KOPT-K1 (cell line): ENCODE measurements around the gene CCNL2.

ENCODE experiments used
- H3K27ac ChIP-seq: fragments of 200-600 bp; sonication (generic); 2 replicates; pipeline ENCODE4 v1.5.1; 2016; ENCODE audit warnings: antibody characterized with exemption, mild to moderate bottlenecking, low read depth, low read length; ENCODE audit not compliant: poor library complexity, severe bottlenecking
- H3K36me3 ChIP-seq: fragments of 200-600 bp; sonication (generic); 2 replicates; pipeline ENCODE4 v1.5.1; 2017; ENCODE audit warnings: antibody characterized with exemption, mild to moderate bottlenecking, low read length, moderate library complexity; ENCODE audit not compliant: insufficient read depth
- H3K9me3 ChIP-seq: fragments of 200-600 bp; sonication (generic); 2 replicates; pipeline ENCODE4 v1.5.1; 2017; ENCODE audit warnings: antibody characterized with exemption, low read length, mild to moderate bottlenecking; ENCODE audit not compliant: insufficient read depth, poor library complexity, severe bottlenecking

The CCNL2 gene

DNA sequence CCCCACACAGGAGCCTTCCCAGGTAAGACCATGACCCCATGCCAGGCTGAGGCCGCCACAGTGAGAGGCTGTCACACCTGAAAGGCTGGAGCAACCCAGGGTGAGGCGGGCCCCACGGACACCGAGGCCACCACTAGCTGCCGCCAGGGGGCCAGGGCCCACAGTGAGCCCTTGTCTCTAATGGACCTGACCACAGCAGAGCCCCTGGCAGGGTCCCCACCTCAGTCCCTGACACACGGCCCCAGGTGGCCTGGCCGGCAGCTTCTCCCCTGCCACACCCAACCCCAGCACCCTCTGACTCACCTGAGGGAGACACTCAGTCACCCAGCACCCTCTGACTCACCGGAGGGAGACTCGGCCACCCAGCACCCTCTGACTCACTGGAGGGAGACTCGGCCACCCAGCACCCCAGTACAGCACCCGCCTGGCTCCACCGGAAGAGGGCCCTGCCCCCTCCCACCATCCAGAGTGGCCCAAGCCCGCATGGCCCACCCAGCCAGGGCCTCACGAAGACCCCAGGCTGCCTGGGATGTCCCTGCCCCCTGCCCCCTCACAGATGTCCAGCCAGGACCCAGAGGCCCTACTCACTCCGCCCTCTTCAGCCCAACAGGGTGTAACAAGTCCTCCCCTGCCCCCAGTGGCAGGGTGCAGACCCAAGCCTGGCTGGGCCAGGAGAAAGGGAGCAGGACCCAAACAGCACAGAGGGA lies 54.3 kb downstream of the CCNL2 start:
- H3K36me3 ChIP-seq: peaks cover 14% of the 10 kb centered on the region; the same call in 1 of the 2 replicates
- no peaks in the 10 kb centered on the region for H3K9me3 ChIP-seq
- no peak overlapping the region for H3K27ac ChIP-seq

DNA sequence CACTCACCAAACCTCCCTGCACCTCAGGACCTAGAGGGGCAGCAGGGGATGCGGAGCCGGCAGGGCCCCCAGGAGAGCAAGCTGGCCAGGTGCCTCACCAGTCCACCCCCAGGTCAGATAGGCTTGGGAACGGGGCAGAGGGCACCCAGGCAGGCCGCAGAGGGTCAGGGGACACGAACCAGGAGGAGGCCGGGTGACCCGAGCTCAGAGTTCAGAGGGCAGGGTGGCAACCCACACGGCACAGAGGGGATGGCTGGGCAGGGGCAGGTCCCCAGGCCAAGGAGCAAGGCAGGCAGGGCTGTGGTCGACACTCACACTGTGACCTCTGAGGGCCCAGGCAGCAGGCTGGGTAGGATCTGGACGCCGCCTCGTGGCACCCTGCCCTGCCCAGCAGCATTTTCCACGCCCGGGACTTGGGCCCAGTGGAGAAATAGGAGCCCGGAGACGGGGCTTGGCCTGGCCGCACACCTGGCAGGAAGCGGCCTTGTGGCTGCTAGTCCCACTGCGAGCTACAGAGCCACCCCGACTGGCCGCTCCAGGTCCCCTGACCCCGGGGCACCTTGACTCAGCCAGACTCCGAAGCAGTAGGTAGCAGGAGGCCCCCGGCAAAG lies 55.2 kb downstream of the CCNL2 start:
- peaks cover 17% of the 10 kb centered on the region; the same call in 1 of the 2 replicates for H3K36me3 ChIP-seq
- no peak overlapping the region for H3K27ac ChIP-seq
- no peaks in the 10 kb centered on the region for H3K9me3 ChIP-seq

DNA sequence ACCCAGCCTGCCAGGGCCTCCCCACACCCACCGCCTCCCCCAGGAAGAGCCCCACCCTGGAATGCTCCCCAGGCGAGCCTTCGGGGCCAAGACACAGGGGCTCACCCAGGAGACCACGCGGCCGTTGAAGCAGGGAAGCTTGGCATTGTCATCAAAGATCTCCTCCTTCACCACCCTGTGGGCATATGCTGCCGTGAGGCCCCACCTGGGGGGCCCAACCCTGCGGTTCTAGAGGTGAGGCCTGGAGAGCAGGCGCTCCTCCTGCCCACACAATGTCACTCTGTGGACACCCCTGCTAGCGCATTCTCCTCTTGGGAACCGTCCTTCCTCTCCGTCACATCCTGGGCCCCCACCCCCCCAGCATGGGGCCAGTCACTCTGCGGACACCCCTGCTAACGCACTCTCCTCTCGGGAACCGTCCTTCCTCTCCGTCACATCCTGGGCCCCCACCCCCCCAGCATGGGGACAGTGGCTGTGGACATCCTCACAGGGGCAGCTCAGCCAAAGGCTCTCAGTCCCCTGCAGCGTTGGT lies 56.5 kb downstream of the CCNL2 start:
- Histone ChIP-seq H3K9me3 (no peaks in the 10 kb centered on the region), H3K27ac (no peak overlapping the region), H3K36me3 (peaks cover 23% of the 10 kb centered on the region; the same call in 1 of the 2 replicates)

DNA sequence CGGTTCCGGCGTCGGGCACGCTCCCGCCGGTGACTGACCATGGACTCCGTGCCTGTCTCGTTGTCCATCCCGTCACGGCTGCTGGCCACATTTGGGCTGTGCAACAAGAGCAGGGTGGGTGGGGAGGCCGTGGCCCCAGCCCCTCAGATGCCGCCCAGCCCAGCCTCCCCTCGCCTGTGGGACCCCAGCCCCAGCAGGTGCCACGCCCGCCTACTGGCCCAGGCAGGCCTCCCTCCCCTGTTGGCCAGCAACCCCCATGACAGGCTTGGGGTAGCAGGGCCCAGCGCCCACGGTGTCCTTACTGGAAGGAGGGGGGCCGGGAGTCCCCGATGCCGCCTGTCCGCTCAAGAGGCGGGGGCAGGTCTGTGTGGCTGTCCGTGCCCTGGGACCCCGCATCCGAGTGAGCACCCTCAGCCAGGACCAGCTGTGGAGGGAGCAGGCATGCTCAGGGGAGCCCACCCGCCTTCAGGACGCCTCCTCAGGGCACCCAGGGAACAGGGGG lies 57.0 kb downstream of the CCNL2 start:
- no peaks in the 10 kb centered on the region for H3K9me3 ChIP-seq
- H3K27ac ChIP-seq: no peak overlapping the region
- H3K36me3 ChIP-seq: peaks cover 28% of the 10 kb centered on the region; the same call in 1 of the 2 replicates

DNA sequence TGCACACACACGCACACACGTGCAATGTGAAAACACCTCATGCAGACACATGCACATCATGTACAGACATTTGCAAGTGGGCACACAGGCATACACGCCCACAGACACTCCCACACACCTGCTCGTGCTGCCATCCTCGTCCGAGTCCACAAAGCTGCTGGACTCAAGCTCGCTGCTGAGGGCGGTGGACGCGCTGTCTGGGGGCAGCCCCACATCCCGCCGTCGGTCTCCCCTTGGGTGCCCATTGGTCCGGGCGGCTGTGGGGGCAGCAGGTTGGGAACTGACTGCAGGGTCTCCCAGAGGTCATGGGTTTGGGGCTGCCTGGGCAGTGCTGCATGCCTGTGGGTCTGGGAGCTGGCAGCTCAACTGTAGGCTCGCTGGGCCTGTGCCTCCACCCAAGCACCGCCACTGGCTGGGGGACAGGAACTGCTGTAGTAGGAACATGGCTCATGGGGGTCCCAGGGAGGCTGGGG lies 57.5 kb downstream of the CCNL2 start:
- Histone ChIP-seq H3K36me3 (peaks cover 28% of the 10 kb centered on the region; the same call in 1 of the 2 replicates), H3K9me3 (no peaks in the 10 kb centered on the region), H3K27ac (no peak overlapping the region)

DNA sequence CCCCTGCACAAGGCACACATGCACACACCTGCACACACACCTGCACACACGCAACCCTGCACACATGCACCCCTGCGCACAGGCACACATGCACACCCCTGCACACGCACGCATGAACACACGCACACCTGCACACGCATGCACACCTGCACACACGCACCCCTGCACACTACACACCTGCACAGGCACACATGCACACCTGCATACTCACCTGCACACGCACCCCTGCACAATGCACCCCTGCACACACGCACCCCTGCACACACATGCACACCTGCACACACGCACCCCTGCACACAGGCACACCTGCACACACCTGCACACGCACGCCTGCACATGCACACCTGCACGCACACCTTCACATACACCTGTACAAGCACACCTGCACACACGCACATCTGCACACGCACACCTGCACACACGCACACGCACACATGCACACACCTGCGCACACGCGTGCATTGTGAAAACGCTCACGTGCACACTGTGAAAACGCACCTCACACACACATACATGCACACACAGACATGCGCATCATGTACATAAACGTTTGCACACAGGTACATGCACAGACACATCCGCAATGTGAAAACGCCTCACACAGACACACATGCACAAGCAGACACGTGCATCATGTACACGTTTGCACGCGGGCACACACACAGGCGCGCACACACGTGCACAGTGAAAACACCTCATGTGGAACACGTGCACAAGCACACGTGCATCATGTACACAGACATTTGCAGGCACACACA lies 58.2 kb downstream of the CCNL2 start:
- peaks cover 28% of the 10 kb centered on the region; the same call in 1 of the 2 replicates for H3K36me3 ChIP-seq
- no peak overlapping the region for H3K27ac ChIP-seq
- H3K9me3 ChIP-seq: no peaks in the 10 kb centered on the region

DNA sequence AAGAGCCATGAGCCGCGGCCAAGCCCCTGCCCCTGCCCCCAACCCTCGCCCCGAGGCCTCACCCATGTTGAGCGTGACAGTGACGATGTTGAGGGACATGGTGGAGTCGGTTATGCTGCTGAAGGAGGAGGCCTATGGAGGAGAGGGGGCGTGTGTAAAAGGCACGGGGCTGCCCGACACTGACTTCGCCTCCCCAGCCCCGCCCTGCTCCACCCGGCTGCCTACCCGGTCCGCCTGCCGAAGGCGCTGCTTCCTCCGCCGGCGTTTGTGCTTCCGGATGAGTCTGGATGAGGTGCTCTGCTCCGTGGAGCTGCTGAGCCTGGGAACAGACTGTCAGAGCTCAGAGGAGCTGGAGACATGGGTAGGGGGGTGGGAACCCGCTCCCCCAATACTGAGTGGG lies 59.0 kb downstream of the CCNL2 start:
- no peak overlapping the region for H3K27ac ChIP-seq
- H3K9me3 ChIP-seq: no peaks in the 10 kb centered on the region
- H3K36me3 ChIP-seq: peaks cover 28% of the 10 kb centered on the region; the same call in 1 of the 2 replicates

DNA sequence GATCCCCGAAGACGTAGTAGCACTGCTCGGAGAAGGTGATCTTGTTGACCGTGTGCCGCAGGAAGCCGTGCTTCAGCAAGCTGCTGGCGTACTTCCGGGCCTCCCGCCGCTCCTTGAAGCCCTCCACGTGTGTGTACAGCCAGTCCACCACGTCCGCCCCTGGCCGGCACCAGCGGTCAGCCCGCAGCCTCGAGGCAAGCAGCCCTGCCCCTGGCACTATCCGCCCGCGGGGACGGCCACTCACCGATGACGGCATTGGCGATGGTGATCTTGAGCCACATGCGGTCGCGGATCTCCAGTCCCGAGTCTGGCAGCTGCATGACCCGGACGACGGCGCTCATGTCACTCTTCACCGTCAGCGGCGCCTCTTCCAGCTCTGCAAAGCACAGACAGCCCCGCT lies 60.9 kb downstream of the CCNL2 start:
- Histone ChIP-seq H3K9me3 (no peaks in the 10 kb centered on the region), H3K27ac (no peak overlapping the region), H3K36me3 (peaks cover 28% of the 10 kb centered on the region; the same call in 1 of the 2 replicates)

DNA sequence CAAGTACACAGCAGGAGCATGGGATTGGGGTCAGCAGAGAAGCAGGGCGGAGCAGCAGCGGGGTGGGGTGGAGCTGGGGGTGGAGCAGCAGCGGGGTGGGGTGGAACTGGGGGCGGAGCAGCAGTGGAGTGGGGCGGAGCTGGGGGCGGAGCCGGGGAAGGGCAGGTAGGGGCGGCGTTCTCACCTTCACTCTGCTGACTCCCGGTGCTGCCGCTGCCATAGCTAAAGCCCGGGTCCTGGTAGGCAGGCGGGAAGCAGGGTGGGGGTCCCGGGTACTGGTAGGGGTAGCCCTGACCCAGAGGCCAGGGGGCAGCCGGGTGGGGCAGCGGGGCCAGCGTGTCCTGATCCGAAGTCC lies 61.4 kb downstream of the CCNL2 start:
- peaks cover 28% of the 10 kb centered on the region; the same call in 1 of the 2 replicates for H3K36me3 ChIP-seq
- no peaks in the 10 kb centered on the region for H3K9me3 ChIP-seq
- no peak overlapping the region for H3K27ac ChIP-seq

DNA sequence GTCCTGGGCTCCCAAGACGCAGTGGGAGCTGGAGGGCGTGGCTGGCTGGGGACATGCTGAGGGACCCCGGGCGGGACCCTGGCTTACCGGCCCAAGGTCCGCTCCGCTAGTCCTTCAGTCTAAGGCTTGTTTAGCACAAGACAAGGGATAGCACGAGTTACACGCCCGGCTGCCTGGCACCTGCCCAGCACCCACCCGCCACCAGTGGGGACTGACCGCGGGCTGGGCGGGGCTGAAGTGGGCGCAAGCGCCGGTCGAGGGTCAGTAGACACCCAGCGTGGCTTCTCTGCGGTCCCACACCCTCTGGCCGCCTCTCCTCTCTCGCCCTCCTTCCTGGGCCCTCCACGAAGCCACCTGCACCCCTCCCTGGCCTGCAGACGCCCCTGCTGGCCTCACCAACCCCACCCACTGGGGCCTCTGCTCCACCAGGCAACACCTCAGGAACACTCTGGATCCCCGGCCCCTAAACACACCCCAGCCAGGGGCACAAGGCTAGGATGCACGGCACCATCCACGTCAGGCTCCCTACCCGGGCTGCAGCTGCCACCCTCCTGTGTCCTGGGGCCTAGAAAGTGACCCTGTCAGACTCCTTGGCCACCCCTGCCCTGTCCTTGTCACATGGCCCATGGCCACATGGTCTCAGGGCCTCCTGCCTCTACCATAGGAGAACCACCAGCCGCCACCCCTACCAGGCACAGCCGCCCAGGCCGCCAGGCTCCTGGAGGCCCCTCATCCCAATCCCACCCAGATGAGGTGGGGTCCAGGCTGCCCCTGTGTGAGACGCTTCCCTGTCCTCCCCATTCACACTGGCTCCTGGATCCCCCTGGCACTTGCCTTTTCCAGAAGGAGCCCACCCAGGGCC lies 62.0 kb downstream of the CCNL2 start:
- H3K9me3 ChIP-seq: no peaks in the 10 kb centered on the region
- H3K36me3 ChIP-seq: peaks cover 28% of the 10 kb centered on the region; the same call in 1 of the 2 replicates

DNA sequence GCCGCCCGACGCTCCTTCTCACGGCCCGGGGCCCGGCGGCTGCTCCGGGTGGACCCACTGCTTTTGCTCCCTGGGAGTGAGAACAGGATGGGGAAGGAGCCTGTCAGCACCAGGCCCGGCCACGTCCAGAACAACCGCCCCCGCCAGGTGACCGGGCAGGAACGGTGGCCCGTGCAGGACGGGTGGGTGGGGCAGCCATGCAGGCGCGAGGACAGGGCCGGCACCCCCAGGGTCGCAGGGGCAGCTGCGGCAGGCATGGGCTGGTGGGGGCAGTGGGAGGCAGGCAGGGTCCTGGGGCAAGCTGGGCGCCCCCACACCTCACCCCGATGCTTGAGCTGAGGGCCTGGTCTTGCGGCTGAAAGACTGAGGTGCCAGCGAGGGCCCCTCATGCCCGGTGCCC lies 62.7 kb downstream of the CCNL2 start:
- peaks cover 24% of the 10 kb centered on the region; the same call in 1 of the 2 replicates for H3K36me3 ChIP-seq
- no peak overlapping the region for H3K27ac ChIP-seq
- H3K9me3 ChIP-seq: no peaks in the 10 kb centered on the region

More for the DNA sequence above, 62.0 kb downstream of the CCNL2 start:
- no peak overlapping the region for H3K27ac ChIP-seq

DNA sequence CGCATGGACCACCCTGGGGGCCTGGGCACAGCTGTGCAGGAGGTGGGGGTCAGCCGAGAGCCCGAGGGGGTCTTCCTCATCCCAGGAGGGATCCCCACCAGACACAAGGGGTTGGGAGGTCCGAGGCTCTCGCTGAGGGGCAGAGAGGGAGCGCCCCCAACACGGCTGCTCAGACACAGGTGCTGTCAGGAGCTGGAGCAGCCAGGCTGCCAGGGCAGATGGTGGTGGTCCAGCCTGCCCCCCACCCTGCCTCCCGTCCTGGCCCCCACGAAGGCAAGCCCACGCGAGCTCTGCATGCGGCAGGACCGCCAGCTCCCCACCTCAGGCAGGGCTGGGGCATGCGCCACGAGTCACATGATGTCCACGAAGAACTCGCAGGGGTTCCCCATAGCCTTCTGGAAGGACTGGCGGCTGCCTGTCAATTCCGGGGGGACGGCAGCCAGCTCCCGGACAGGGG lies 63.3 kb downstream of the CCNL2 start:
- Histone ChIP-seq H3K36me3 (peaks cover 18% of the 10 kb centered on the region; the same call in 1 of the 2 replicates), H3K27ac (no peak overlapping the region), H3K9me3 (no peaks in the 10 kb centered on the region)
